BLaER1 treated with 17β-estradiol and CSF1 and Interleukin-3, amounts not matched to agents 10 nM and 100 nM (cell line): ENCODE results near the gene TMEM269.

ENCODE experiments used
- H3K27ac ChIP-seq, 11 experiments: shearing (Covaris generic); formaldehyde crosslinking; 2 replicates each; pipeline ENCODE4 v1.8.1; 2022
- H3K27me3 ChIP-seq, 11 experiments: shearing (Covaris generic); formaldehyde crosslinking; 2 replicates each; pipeline ENCODE4 v1.8.1; 2022
- H3K36me3 ChIP-seq, 11 experiments: shearing (Covaris generic); formaldehyde crosslinking; 2 replicates each; pipeline ENCODE4 v1.8.1; 2022
- H3K4me1 ChIP-seq, 10 experiments: shearing (Covaris generic); formaldehyde crosslinking; 2 replicates each; pipeline ENCODE4 v1.8.1; 2022
- H3K4me2 ChIP-seq, 11 experiments: shearing (Covaris generic); formaldehyde crosslinking; 2 replicates each; pipeline ENCODE4 v1.8.1; 2022
- H3K4me3 ChIP-seq, 10 experiments: shearing (Covaris generic); formaldehyde crosslinking; 2 replicates each; pipeline ENCODE4 v1.8.1; 2022
- H3K9ac ChIP-seq, 11 experiments: shearing (Covaris generic); formaldehyde crosslinking; 2 replicates each; pipeline ENCODE4 v1.8.1; 2022
- H3K9me3 ChIP-seq, 11 experiments: shearing (Covaris generic); formaldehyde crosslinking; replicated peaks in 1 of 11; 2 replicates each; pipeline ENCODE4 v1.8.1; 2022
- H4K20me1 ChIP-seq, 11 experiments: shearing (Covaris generic); formaldehyde crosslinking; 2 replicates each; pipeline ENCODE4 v1.8.1; 2022
- Cebpa-rat ChIP-seq, 11 experiments: shearing (Covaris generic); IDR thresholded peaks; 2 replicates each; pipeline ENCODE4 v1.8.1; 2022

TMEM269 gene

GRCh38 chr1:42738678-42739226, 46.0 kb upstream of the TMEM269 start:
- Histone ChIP-seq H3K27me3 (no peaks in the 10 kb centered on the region), H4K20me1 (peaks cover 0 to 6% (median 0%) of the 10 kb centered on the region in 11 experiments; a peak in 1 of 22 replicates), H3K4me2 (peak overlapping the region in 8 of 11 experiments; percentile 18 to 82 (median 76); a peak in 13 of 22 replicates), H3K4me3 (no peak overlapping the region), H3K36me3 (no peaks in the 10 kb centered on the region), H3K27ac (peak overlapping the region in 3 of 11 experiments; percentile 17 to 75 (median 73); a peak in 4 of 22 replicates), H3K4me1 (peaks cover 31 to 50% (median 41%) of the 10 kb centered on the region in 10 experiments), H3K9ac (0 out of 22 replicates have a peak overlapping the region, but pooled peaks of 1 of the 11 experiments have one; percentile 26), H3K9me3 (no peaks in the 10 kb centered on the region)
- TF ChIP-seq Cebpa-rat (IDR thresholded peaks at IDR 0.05): no peak

GRCh38 chr1:42739753-42740700, 44.8 kb upstream of the TMEM269 start, which contains the start of gene CLDN19:
TSS of gene CLDN19 (minus strand) at chr1:42740236. CDS start at chr1:42740063, 173 bp downstream.
- H3K4me3 ChIP-seq: no peak within 1 kb of the TSS
- 0 out of 22 replicates have a peak within 1 kb of the TSS, but pooled peaks of 1 of the 11 experiments have one; percentile 26 for H3K9ac ChIP-seq
- no peak within 1 kb of the TSS for H3K27ac ChIP-seq
- H3K4me2 ChIP-seq: peak within 1 kb of the TSS in 7 of 11 experiments; percentile 18 to 82 (median 76); a peak in 12 of 22 replicates
- H3K4me1 ChIP-seq: peaks cover 31 to 46% (median 41%) of the 10 kb centered on the region in 10 experiments
- peaks cover 0 to 3% (median 0%) of the 10 kb centered on the region in 11 experiments; a peak in 2 of 22 replicates for H3K36me3 ChIP-seq
- H3K27me3 ChIP-seq: no peaks in the 10 kb centered on the region
- H4K20me1 ChIP-seq: peaks cover 0 to 6% (median 0%) of the 10 kb centered on the region in 11 experiments; a peak in 1 of 22 replicates
- no peak for TF ChIP-seq Cebpa-rat (IDR thresholded peaks at IDR 0.05)
- H3K9me3 ChIP-seq: no peaks in the 10 kb centered on the region

GRCh38 chr1:42740851-42741580, 43.8 kb upstream of the TMEM269 start:
- Histone ChIP-seq H3K9me3 (no peaks in the 10 kb centered on the region), H3K36me3 (peaks cover 5 to 13% (median 9%) of the 10 kb centered on the region in 11 experiments), H3K27me3 (no peaks in the 10 kb centered on the region), H3K9ac (no peak overlapping the region), H3K4me3 (no peak overlapping the region), H3K4me1 (peaks cover 26 to 36% (median 33%) of the 10 kb centered on the region in 10 experiments), H3K4me2 (no peak overlapping the region), H4K20me1 (peaks cover 0 to 8% (median 0%) of the 10 kb centered on the region in 11 experiments; a peak in 1 of 22 replicates), H3K27ac (no peak overlapping the region)
- no peak for TF ChIP-seq Cebpa-rat (IDR thresholded peaks at IDR 0.05)

GRCh38 chr1:42741706-42742105, 43.1 kb upstream of the TMEM269 start:
- no peaks in the 10 kb centered on the region for H3K27me3 ChIP-seq
- H3K4me1 ChIP-seq: peaks cover 19 to 30% (median 26%) of the 10 kb centered on the region in 10 experiments
- H3K9ac ChIP-seq: no peak overlapping the region
- peaks cover 0 to 15% (median 0%) of the 10 kb centered on the region in 11 experiments; a peak in 3 of 22 replicates for H4K20me1 ChIP-seq
- H3K4me2 ChIP-seq: no peak overlapping the region
- TF ChIP-seq Cebpa-rat (IDR thresholded peaks at IDR 0.05): no peak
- no peaks in the 10 kb centered on the region for H3K9me3 ChIP-seq
- H3K4me3 ChIP-seq: no peak overlapping the region
- H3K36me3 ChIP-seq: peaks cover 12 to 20% (median 16%) of the 10 kb centered on the region in 11 experiments
- H3K27ac ChIP-seq: no peak overlapping the region

- H3K4me2 ChIP-seq: no peak overlapping the region
- no peaks in the 10 kb centered on the region for H3K9me3 ChIP-seq
- H3K4me3 ChIP-seq: no peak overlapping the region
- no peaks in the 10 kb centered on the region for H3K27me3 ChIP-seq
- H3K27ac ChIP-seq: no peak overlapping the region
- H3K9ac ChIP-seq: no peak overlapping the region
- H4K20me1 ChIP-seq: peaks cover 0 to 20% (median 0%) of the 10 kb centered on the region in 11 experiments; a peak in 4 of 22 replicates
- peaks cover 17 to 24% (median 20%) of the 10 kb centered on the region in 11 experiments for H3K36me3 ChIP-seq
- peaks cover 15 to 25% (median 22%) of the 10 kb centered on the region in 10 experiments for H3K4me1 ChIP-seq
- no peak for TF ChIP-seq Cebpa-rat (IDR thresholded peaks at IDR 0.05)
Observed at GRCh38 chr1:42742141-42742540, 42.6 kb upstream of the TMEM269 start.

- TF ChIP-seq Cebpa-rat (IDR thresholded peaks at IDR 0.05): no peak
- no peaks in the 10 kb centered on the region for H3K9me3 ChIP-seq
- H3K27ac ChIP-seq: no peak overlapping the region
- H4K20me1 ChIP-seq: peaks cover 0 to 26% (median 0%) of the 10 kb centered on the region in 11 experiments; a peak in 4 of 22 replicates
- H3K36me3 ChIP-seq: peaks cover 23 to 30% (median 26%) of the 10 kb centered on the region in 11 experiments
- no peaks in the 10 kb centered on the region for H3K27me3 ChIP-seq
- no peak overlapping the region for H3K4me2 ChIP-seq
- H3K4me3 ChIP-seq: no peak overlapping the region
- H3K9ac ChIP-seq: no peak overlapping the region
- peaks cover 8 to 19% (median 15%) of the 10 kb centered on the region in 10 experiments for H3K4me1 ChIP-seq
Observed at GRCh38 chr1:42742617-42743316, 42.0 kb upstream of the TMEM269 start.

GRCh38 chr1:42743317-42744147, 41.3 kb upstream of the TMEM269 start:
- Histone ChIP-seq H3K27me3 (no peaks in the 10 kb centered on the region), H3K9me3 (no peaks in the 10 kb centered on the region), H3K4me2 (no peak overlapping the region), H4K20me1 (peaks cover 0 to 34% (median 0%) of the 10 kb centered on the region in 11 experiments; a peak in 4 of 22 replicates), H3K36me3 (peaks cover 30 to 38% (median 33%) of the 10 kb centered on the region in 11 experiments), H3K4me3 (no peak overlapping the region), H3K9ac (no peak overlapping the region), H3K4me1 (peaks cover 7 to 14% (median 9%) of the 10 kb centered on the region in 10 experiments), H3K27ac (no peak overlapping the region)
- TF ChIP-seq Cebpa-rat (IDR thresholded peaks at IDR 0.05): no peak
